Measurements from ENCODE around the gene TNFAIP1.

DNA sequence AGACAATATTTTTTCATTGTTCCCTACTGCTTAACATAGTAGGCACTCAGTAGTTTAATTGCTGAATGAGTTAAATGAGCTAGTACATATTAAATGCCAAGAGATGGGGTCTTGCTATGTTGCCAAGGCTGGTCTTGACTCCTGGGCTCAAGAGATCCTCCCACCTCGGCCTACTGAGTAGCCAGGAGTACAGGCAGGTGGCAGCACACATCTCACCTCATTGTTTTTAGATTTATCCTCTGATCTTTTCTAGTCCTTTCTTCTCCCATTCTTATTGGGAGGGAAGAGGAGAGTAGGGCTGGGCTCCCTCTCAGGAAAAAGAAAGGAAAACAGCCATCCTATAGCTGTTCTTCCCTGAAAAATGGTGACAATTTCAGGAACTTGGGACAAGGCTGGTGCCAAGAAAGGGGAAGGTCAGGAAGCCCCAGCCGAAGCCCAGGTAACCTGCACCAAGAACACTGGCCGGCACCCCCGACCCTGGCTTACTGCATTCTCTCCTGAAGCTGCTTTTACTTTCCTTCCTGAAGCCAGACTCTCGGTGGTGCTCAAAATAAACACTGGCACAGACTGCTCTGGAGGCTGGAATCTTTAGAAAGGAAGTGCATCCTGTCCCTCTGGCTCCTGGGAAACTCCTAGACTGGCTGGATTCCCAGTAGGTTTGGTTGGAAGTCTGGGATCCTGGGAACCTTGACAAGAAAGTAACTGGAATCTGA lies 2.7 kb downstream of the TNFAIP1 start:
- TF ChIP-seq, protein P1, sequence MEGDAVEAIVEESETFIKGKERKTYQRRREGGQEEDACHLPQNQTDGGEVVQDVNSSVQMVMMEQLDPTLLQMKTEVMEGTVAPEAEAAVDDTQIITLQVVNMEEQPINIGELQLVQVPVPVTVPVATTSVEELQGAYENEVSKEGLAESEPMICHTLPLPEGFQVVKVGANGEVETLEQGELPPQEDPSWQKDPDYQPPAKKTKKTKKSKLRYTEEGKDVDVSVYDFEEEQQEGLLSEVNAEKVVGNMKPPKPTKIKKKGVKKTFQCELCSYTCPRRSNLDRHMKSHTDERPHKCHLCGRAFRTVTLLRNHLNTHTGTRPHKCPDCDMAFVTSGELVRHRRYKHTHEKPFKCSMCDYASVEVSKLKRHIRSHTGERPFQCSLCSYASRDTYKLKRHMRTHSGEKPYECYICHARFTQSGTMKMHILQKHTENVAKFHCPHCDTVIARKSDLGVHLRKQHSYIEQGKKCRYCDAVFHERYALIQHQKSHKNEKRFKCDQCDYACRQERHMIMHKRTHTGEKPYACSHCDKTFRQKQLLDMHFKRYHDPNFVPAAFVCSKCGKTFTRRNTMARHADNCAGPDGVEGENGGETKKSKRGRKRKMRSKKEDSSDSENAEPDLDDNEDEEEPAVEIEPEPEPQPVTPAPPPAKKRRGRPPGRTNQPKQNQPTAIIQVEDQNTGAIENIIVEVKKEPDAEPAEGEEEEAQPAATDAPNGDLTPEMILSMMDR (IDR thresholded peaks at IDR 0.05 in 4 of 5, conservative IDR thresholded peaks at IDR 0.05 in 1 of 5) = no peak
- no peak for TF ChIP-seq POLR2A (IDR thresholded peaks at IDR 0.05)
